ENCODE results near the gene WSCD1.

The WSCD1 gene

GRCh38 chr17:6160232-6160555 is 90.0 kb downstream of the WSCD1 start:
- H3K27ac ChIP-seq: no peak overlapping the region
- no peak for TF ChIP-seq CTCF (IDR thresholded peaks at IDR 0.05)

GRCh38 chr17:6160911-6161855 is 91.0 kb downstream of the WSCD1 start:
- no peak for TF ChIP-seq CTCF (IDR thresholded peaks at IDR 0.05)
- no peak for DNase-seq (ENCODE audit: low spot score)
- Histone ChIP-seq H3K27ac (no peak overlapping the region), H3K4me3 (no peak overlapping the region)

More at GRCh38 chr17:6160232-6160555, 90.0 kb downstream of the WSCD1 start:
- no peak for DNase-seq (ENCODE audit: low spot score)
- no peak overlapping the region for H3K4me3 ChIP-seq

GRCh38 chr17:6162216-6162615 is 92.0 kb downstream of the WSCD1 start:
- DNase-seq (ENCODE audit: low spot score): no peak
- no peak overlapping the region for H3K27ac ChIP-seq
- no peak for TF ChIP-seq CTCF (IDR thresholded peaks at IDR 0.05)

GRCh38 chr17:6162892-6163291 is 92.7 kb downstream of the WSCD1 start:
- Histone ChIP-seq H3K27ac (no peak overlapping the region), H3K4me3 (no peak overlapping the region)
- DNase-seq (ENCODE audit: low spot score): no peak
- no peak for TF ChIP-seq CTCF (IDR thresholded peaks at IDR 0.05)

More at GRCh38 chr17:6162216-6162615, 92.0 kb downstream of the WSCD1 start:
- no peak overlapping the region for H3K4me3 ChIP-seq

DNA sequence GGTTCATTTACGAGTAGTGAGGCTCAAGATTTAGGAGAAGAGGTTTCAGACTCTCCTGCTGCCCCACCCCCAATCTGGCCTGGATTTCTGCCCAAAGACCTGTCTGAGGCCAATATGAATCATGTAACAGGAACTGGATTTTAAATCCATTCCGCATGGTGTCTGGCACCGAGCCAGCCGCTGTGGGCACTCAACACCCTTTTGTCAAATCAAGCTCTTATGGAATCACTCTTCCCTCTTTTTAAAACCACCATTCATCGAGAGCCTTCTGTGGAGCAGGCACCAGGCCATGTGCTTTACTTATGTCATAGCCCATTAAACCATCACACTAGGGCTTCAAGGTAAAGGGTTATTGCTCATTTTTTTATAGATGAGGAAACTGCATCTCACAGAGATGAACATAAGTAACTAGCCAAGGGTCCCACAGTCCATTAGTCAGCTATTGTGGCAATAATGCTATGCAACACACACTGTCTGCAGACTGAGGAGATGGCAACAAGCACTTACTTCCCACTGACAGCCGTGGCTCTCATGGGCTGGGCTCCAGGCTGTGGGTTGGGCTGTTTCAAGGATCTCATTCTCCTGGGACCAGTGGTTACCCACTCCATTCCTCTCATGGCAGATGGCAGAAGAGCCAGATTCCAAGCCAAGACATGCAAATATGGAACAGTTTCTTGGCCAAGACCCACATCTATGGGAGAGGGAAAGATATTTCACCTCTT is 93.6 kb downstream of the WSCD1 start:
- TF ChIP-seq CTCF (IDR thresholded peaks at IDR 0.05): no peak
- DNase-seq (ENCODE audit: low spot score): no peak
- H3K4me3 ChIP-seq: no peak overlapping the region
- no peak overlapping the region for H3K27ac ChIP-seq

DNA sequence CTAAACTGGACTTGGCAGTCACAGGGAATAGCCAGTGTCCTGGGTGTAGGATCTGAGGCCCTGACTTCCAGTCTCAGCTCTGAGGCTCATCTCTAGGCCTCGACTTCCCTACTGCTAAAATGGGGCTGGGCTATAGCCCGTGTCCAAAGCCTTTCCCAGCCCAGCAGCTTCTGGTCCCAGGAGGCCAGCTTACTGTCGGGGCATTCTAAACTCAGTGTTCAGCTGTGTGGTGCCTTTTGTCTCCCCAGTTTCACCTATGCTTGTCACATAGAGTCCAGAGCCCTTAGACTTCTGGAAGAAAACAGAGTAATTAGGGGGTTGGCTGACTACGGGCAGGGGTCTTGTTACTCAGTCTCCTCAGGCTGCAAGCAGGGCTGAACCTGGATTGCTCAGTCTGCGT is 94.8 kb downstream of the WSCD1 start:
- TF ChIP-seq CTCF (IDR thresholded peaks at IDR 0.05): no peak
- Histone ChIP-seq H3K4me3 (no peak overlapping the region), H3K27ac (no peak overlapping the region)
- DNase-seq (ENCODE audit: low spot score): no peak
